Adrenal gland (tissue), 12 donors: ENCODE results near the gene OPRD1. TPM values are rescaled to one million over a fixed set of nuclear protein-coding genes. Genes with fewer than 3 reads are reported as not detected.
"Not testable (repeated sequence)": the region's sequence is repeated elsewhere in the genome, so short reads cannot be mapped to it uniquely, and the experiment has no call there.

ENCODE experiments used
- DNase-seq, 7 donors: peaks; one replicate each; pipeline ENCODE4 v3.0.0-alpha.2; 2019 to 2020
- H3K27ac ChIP-seq, 5 donors: fragments of 200-600 bp; sonication (generic) in 4 of 5; 1 replicate in 3 of 5; 2 replicates in 2 of 5; pipeline versions ENCODE4 v1.5.1 to v1.8.0; 2016 to 2020; ENCODE audit warnings: mild to moderate bottlenecking in 1 of 5
- H3K27me3 ChIP-seq: fragments of 200-600 bp; 2 replicates; pipeline ENCODE4 v1.8.0; 2021
- H3K36me3 ChIP-seq, 2 donors: fragments of 200-600 bp; replicated peaks in 1 of 2; 1 replicate in 1 of 2; 2 replicates in 1 of 2; pipeline versions ENCODE4 v1.5.1 to v1.8.0; 2018 to 2022
- H3K4me1 ChIP-seq, 2 donors: fragments of 200-600 bp; replicated peaks in 1 of 2; 1 replicate in 1 of 2; 2 replicates in 1 of 2; pipeline versions ENCODE4 v1.5.1 to v1.8.0; 2018 to 2021
- H3K4me3 ChIP-seq, 4 donors: fragments of 200-600 bp; sonication (generic) in 3 of 4; one replicate each; pipeline ENCODE4 v1.5.1; 2016 to 2018
- H3K9me3 ChIP-seq, 3 donors: fragments of 200-600 bp; sonication (generic) in 1 of 3; replicated peaks in 1 of 3; 1 replicate in 2 of 3; 2 replicates in 1 of 3; pipeline versions ENCODE4 v1.5.1 to v1.8.0; 2016 to 2021
- POLR2A ChIP-seq, 2 donors: fragments of 450-650 bp; IDR thresholded peaks; one replicate each; pipeline ENCODE4 v1.6.1; 2017; ENCODE audit warnings: antibody characterized with exemption in 2 of 2, mild to moderate bottlenecking in 2 of 2, moderate library complexity in 1 of 2
- WGBS, 4 donors: extraction: QIAGEN DNeasy Blood & Tissue Kit in 2 of 4; methylation state at CpG; one replicate each; pipeline versions ENCODE4 v1.1.5 to v1.1.7; 2013 to 2017; 5-methylcytosine and 5-hydroxymethylcytosine counted together
- intact Hi-C, 2 donors: fragments of 100-400 bp; cut with DNase I; formaldehyde crosslinking; loops; one replicate each; pipeline versions ENCODE4 v1.14.1 to v1.15.0; 2022 to 2023
- polyA plus RNA-seq, 3 donors: library from polyadenylated mRNA; stranded (reverse); fragments of 200-250 nt in 2 of 3; fragments of 350-450 nt in 1 of 3; fragmentation: Illumina TruSeq in 1 of 3; extraction: RNeasy Lipid Tissue Mini Kit (QIAGEN cat#74804) in 1 of 3; gene quantifications; one replicate each; pipeline ENCODE4 v1.2.3, GENCODE V29; 2013 to 2014
- total RNA-seq, 9 donors: library from RNA; depleted of rRNA in 4 of 9; stranded (reverse); fragments of >200 nt in 4 of 9; fragments of 120-200 nt in 1 of 9; fragmentation: NEBNext Ultra II Directional in 1 of 9; extraction: Animal tissue kit (Norgen Biotek cat#: 25700) in 1 of 9; gene quantifications; one replicate each; pipeline versions ENCODE4 v1.1.0 to v1.2.4, GENCODE V29; 2013 to 2023
- TF ChIP-seq, protein P1 (sequence below), 6 experiments: fragments of 450-650 bp in 4 of 6; fragments of 200-600 bp in 2 of 6; sonication (generic) in 1 of 6; IDR thresholded peaks; 1 replicate in 5 of 6; 2 replicates in 1 of 6; pipeline versions ENCODE4 v1.5.1 to v1.8.0; 2016 to 2021; ENCODE audit warnings: antibody characterized with exemption in 6 of 6, mild to moderate bottlenecking in 2 of 6, moderate library complexity in 1 of 6
- donor health status: healthy with polysubstance abuse.
- donor health status: Bipolar disorder and iron deficiency.
- donor health status: DM: yes; HTN: yes; CAD: no.
- donor health status: DM: no; HTN: no; CAD: no.
- donor health status: DM: no; HTN: no; CAD: no.
- donor health status: DM: yes; HTN: yes; CAD: no.

OPRD1 gene
- total and polyA plus RNA-seq, 12 donors: 0.06 to 1.8 (median 0.35) TPM; not detected in 4

DNA sequence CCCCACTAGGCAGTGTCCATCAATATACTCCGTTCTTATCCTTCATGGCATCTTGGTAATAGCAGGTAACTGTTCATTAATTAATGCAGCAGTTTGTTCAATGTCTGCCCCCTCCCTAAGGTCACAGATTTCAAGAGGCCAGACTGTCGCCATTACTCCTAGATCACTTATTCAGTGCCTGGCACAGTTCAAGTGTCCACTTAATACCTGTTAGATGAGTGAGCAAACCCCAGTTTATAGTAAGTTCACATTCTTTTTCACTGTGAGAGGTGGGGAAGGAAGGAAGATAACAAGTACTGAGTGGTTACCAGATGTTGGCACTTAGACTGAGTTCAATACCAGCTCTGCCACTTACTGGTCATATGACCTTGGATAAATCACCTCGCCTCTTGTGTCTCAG is 36.4 kb downstream of the OPRD1 start:
- DNase-seq: no peak
- intact Hi-C loops: no loop called here
- Histone ChIP-seq H3K4me1 (no peaks in the 10 kb centered on the region), H3K4me3 (no peak overlapping the region), H3K27ac (no peak overlapping the region), H3K36me3 (no peaks in the 10 kb centered on the region), H3K27me3 (no peaks in the 10 kb centered on the region), H3K9me3 (no peaks in the 10 kb centered on the region)
- 81 to 87% (median 85%) methylated on average over 3 of the region's 3 CpGs for WGBS, 4 donors
- TF ChIP-seq POLR2A (IDR thresholded peaks at IDR 0.05): no peak
- TF ChIP-seq, protein P1, sequence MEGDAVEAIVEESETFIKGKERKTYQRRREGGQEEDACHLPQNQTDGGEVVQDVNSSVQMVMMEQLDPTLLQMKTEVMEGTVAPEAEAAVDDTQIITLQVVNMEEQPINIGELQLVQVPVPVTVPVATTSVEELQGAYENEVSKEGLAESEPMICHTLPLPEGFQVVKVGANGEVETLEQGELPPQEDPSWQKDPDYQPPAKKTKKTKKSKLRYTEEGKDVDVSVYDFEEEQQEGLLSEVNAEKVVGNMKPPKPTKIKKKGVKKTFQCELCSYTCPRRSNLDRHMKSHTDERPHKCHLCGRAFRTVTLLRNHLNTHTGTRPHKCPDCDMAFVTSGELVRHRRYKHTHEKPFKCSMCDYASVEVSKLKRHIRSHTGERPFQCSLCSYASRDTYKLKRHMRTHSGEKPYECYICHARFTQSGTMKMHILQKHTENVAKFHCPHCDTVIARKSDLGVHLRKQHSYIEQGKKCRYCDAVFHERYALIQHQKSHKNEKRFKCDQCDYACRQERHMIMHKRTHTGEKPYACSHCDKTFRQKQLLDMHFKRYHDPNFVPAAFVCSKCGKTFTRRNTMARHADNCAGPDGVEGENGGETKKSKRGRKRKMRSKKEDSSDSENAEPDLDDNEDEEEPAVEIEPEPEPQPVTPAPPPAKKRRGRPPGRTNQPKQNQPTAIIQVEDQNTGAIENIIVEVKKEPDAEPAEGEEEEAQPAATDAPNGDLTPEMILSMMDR (IDR thresholded peaks at IDR 0.05): no peak

DNA sequence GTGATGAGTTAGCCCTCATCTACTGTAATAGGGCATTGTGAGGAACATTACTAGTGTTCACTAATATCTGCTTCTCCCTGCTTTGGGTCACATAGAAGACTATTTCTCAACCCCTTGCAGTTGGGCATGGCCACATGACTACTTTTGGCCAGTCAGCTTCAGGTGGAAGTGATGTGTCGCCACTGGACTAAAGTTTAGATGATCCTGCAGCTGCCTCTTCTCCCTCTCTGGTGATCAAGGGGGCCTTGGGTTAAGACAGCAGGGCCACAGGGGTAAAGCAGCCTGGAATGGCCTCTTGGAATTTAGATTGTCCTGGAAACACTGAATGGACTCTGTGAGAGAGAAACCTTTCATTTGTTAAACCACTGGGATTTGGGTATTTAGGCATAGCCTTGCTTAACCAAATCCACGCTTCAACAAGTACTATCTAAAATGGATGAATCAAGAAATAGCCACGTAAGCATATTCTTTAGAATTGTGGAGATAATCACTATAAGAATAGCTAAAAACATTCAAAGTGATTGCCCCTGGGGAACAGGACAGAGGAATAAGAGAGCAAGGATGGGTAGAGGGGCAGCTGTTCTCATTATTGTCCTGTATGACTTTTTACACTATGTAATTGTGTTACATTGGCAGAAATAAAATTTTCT is 41.2 kb downstream of the OPRD1 start:
- H3K27ac ChIP-seq: no peak overlapping the region

DNA sequence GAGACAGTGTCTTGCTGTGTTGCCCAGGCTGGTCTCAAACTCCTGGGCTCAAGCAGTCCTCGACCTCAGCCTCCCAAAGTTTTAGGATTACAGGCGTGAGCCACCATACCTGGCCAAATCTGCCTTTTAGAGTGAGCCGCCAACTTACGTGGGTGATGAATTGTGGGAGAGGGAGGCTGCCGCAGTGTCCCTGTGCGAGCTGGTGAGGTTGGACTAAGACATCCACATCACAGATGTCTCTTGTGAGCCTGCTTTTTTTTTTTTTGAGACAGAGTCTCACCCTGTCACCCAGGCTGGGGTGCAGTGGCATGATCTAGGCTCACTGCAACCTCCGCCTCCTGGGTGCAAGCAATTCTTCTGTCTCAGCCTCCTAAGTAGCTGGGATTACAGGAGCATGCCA is 42.4 kb downstream of the OPRD1 start:
- H3K9me3 ChIP-seq, H3K4me3 ChIP-seq, H3K27me3 ChIP-seq, DNase-seq, intact Hi-C loops, H3K4me1 ChIP-seq, H3K27ac ChIP-seq, H3K36me3 ChIP-seq: not testable (repeated sequence)
- 70 to 86% (median 82%) methylated on average over 6 to 7 of the region's 7 CpGs for WGBS, 4 donors

More for the DNA sequence above, 41.2 kb downstream of the OPRD1 start:
- Histone ChIP-seq H3K36me3 (no peaks in the 10 kb centered on the region), H3K9me3 (no peaks in the 10 kb centered on the region), H3K4me3 (no peak overlapping the region), H3K27me3 (peaks cover 8% of the 10 kb centered on the region), H3K4me1 (no peaks in the 10 kb centered on the region)
- TF ChIP-seq, protein P1 (IDR thresholded peaks at IDR 0.05): no peak
- no peak for TF ChIP-seq POLR2A (IDR thresholded peaks at IDR 0.05)
- WGBS, 4 donors: 71 to 87% (median 76%) methylated on average over 3 of the region's 3 CpGs
- no peak for DNase-seq
- intact Hi-C loops: no loop called here

DNA sequence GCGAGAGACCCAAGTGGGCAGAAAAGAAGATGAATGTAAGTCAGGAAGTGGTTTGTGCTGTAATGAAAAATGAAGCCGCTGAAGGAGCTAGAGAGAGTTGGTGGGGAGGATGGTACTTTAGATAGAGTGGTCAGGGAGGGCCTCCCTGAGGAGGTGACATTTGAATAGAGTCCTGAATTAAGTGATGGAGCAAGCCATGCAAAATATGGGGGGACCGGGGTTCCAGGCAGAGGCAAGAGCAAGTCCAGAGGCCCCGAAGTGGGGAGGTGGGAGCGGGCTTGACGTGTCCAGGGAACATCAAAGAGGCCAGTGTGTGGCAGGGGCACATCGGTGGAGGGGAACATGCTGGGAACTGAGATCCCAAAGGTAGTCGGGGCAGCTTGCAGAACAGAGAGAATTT is 43.1 kb downstream of the OPRD1 start:
- Histone ChIP-seq H3K4me3 (no peak overlapping the region), H3K9me3 (no peaks in the 10 kb centered on the region), H3K4me1 (no peaks in the 10 kb centered on the region), H3K36me3 (no peaks in the 10 kb centered on the region), H3K27me3 (peaks cover 8% of the 10 kb centered on the region), H3K27ac (no peak overlapping the region)
- intact Hi-C loops: no loop called here
- TF ChIP-seq, protein P1 (IDR thresholded peaks at IDR 0.05): no peak
- TF ChIP-seq POLR2A (IDR thresholded peaks at IDR 0.05): no peak
- 58 to 73% (median 70%) methylated on average over 8 of the region's 8 CpGs for WGBS, 4 donors
- no peak for DNase-seq

DNA sequence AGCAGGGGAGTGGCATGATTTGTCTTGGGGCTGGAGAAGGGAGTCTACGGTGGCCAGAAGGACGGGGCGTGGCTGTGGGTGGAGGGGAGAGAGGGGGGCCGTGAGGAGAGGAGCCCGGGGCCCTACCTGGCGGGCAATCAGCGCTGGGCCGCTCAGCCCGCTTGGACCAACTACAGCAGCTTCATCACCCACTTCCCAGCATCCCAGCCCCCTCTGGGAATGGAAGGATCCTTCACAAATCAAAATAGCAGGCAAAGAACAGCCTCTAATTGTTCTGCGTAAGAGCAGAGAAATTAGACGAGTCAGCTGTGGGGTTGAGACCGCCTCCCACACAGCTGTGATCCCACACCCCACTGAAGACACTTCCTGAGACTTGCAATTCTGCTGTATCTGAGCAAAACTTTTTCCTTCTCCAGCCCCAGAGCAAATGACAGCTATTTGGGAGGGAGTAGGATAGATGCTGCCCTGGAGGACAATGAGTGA is 43.5 kb downstream of the OPRD1 start:
- no peak overlapping the region for H3K4me3 ChIP-seq
- no peak for DNase-seq
- WGBS, 4 donors: 26 to 40% (median 31%) methylated on average over 7 to 12 of the region's 12 CpGs
- H3K4me1 ChIP-seq: no peaks in the 10 kb centered on the region
- H3K27me3 ChIP-seq: peaks cover 8% of the 10 kb centered on the region
- TF ChIP-seq, protein P1 (IDR thresholded peaks at IDR 0.05): no peak
- no peak for TF ChIP-seq POLR2A (IDR thresholded peaks at IDR 0.05)
- H3K9me3 ChIP-seq: no peaks in the 10 kb centered on the region
- H3K27ac ChIP-seq: no peak overlapping the region
- no peaks in the 10 kb centered on the region for H3K36me3 ChIP-seq
- intact Hi-C loops: no loop called here
